SHP77 treated with DMSO at 0.1 percent for 48 hours (cell line): ENCODE results near the gene CHST11.

Source experiments
- DNase-seq: peaks from one replicate; lab custom pipeline; 2025; lab: John Stamatoyannopoulos, UW

The CHST11 gene

DNA sequence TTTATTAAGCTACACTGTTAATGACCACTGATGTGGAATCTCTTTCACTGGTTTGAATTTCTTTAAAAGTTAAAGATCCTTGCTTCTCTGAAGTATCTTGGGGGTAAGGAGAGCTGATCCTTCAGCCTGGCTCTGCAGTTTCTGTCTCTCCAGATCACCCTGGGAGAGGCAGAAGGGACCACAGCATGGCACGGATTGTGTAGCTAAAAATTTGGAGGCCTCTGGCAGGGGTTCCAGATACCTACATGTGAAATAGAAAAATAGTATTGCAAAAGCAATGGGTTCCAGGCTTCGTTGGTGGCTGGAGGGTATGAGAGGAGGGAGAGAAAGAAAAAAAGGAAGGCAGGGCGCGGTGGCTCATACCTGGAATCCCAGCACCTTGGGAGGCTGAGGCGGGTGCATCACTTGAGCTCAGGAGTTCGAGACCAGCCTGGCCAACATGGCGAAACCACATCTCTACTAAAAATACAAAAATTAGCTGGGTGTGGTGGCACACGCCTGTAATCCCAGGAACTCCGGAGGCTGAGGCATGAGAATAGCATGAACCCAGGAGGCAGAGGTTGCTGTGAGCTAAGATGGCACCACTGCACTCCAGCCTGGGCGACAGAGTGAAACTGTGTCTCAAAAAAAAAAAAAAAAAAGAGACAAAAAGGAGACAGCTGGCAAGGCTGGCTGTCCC is 3.4 kb downstream of the CHST11 start:
- no peak for DNase-seq

DNA sequence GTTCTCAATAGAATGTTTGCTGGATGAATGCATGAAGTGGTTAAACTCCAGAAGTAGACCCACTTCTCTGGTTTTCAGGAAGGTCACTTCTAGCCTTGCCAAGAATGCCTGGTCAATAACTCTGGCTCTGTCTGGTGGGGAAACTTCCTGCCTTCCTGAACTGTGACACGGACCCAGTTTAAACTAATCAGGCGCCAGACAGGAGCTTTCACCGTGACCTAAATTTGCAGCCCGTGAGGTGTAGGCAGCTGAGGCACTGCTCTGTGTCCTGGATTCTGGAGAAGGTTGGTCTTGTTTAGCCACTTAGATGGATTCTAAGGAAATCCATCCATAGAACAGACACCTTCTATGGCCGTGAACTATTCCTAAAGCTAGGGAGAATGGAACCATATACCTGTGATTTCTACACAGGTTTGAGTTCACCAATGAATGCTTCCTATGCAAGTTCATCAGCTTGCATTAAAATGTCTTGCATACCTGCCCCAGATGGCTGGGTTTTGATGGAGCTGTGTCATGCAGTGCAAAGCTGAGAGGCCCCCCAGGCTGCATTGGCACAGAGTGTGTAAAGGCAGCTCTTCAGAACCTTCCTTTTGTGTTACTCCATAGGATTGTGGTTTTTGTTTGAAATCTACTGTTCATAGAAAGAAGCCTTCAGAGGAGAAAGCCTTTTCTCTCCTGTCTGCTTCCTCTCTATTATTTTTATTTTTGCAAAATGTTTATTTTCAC is 4.4 kb downstream of the CHST11 start:
- DNase-seq = no peak

DNA sequence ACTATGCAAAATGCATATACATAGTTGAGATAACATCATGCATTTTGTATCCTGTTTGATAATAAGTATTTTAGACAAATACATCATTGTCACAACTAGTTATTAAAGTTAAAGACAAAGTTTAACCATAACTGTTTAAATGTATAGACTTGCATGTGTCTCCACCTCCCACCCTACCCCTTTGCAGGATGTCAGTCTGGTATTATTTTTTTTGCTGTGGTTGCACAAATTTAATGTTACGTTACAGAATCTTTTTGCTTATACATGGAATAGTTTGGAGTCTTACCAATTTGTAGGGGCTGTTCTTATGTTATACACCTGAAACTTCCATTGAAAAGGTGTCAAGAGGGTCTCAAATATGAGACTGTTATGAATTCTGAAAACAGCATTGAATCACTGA is 5.6 kb downstream of the CHST11 start:
- no peak for DNase-seq

DNA sequence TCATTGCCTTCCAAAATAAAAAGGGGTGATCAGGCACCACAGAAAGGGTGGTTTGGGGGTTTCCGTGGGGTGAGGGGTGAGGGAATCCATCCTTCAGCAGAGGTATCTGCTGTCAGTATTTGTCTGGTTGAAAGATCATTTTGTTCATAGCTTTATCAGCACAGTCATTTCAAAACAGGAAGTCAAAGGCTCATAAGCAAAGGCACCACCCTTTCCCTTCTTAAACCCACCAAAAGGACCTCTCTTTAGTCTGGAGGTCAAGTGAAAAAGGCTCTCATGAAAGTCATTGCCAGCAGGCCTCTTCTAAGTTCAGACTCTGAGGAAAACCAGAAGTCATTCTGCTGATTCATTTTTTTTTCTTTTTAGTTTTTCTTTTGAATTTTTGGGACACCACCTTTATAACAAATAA is 6.2 kb downstream of the CHST11 start:
- DNase-seq = no peak

DNA sequence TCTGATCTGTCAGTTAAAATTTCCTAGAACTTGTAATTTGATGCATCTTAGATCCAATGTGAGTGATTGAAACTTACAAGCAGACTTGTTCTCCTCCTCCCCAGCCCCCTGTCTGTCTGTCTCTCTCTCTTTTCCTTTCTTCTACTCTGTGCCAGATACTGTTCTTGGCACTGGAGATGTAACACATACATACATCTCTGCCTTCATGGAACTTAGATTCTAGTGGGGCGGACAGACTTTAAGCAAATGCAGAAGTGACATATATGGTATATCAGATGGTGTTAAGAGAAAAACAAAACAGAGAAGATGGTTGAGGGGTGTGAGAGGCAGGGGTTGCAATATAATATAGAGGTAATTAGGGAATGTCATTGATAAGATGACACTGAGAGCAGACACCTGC is 6.6 kb downstream of the CHST11 start:
- DNase-seq = no peak

DNA sequence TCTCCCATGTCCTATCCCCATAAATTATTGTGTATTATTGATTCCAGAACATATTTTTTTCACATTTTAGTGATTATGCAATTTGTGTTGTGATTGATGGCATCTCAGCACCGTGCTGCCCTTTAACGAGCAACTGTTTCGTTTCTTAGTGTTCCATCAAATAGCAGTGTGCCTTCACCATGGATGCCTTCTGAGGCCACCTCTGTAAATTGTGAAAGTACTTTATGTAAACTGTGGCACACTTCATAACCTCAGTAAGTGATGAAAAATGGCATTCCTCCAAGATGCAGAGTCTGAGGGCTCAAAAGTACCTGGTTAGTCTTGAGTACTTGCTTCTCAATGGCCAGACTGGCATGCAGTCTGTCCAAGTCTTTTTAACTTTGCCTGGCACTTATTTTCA is 8.2 kb downstream of the CHST11 start:
- DNase-seq = no peak

DNA sequence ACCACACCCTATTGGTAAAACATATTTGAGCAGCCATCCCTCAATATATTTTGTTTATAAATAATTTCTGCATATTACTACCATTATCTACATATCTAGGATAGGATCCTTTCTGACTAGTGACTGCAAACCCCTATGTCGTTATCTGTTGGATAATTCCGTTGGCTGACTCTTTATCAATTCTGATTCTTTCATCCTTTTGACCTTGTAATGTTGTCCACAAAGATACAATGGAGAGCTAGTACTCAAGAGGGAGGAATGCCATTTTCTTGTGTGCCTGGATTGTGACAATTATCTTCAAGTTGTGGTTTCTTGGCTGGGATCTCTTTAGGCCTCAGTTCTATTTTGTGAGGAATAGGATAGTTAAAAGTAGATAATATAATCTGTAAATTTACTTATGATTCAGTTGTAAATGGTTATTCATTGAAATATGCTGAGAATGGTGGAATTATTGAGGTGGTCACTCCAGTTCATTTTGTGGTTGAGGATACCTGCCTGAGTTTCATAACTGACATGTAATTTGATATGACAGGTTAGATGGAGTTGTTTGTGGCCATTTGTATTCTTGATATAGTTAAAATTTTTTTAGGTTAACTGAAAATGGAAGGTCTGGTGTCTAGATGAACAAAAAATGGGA is 10.1 kb downstream of the CHST11 start:
- no peak for DNase-seq

DNA sequence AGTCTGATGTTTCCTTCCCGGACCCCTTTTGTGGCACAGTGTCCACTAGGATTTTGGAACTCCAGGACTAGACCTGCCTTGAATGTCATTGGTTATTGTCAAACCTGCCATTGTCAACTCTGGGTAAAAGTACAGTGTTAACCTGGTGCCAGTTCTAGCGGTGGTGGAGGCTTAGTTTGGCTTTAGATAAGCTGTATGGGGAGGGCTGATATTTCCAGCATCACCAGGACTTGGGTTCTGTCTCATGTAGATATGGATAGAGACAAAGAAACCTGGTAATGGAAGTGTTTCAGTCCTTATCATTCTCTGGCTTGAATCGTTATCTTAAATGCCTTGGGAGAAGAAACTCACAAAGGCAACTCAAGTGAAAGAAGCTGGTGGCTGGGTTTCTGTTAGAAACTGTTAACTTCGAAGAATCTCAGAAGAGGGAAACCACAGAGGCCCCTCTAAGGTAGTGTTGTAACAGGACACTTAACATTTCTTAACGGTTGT is 10.6 kb downstream of the CHST11 start:
- no peak for DNase-seq

DNA sequence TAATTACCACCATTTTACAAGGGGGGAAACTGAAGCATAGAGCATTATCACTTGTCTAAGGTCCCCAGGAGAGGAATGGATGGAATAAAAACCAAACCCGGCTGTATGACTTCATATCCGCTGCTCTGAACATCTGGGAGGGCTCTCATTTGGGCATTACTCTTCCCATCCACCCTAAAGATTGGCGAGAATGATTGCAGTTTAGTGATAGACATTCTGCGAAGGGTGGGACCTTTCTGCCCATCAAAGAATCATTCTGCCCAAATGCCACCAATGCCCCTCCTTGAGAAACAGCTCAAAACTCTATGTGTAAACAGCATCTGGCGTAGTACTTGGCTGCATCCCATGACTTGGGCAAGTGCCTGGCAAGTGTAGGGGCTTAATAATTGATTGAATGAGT is 11.6 kb downstream of the CHST11 start:
- DNase-seq = no peak

DNA sequence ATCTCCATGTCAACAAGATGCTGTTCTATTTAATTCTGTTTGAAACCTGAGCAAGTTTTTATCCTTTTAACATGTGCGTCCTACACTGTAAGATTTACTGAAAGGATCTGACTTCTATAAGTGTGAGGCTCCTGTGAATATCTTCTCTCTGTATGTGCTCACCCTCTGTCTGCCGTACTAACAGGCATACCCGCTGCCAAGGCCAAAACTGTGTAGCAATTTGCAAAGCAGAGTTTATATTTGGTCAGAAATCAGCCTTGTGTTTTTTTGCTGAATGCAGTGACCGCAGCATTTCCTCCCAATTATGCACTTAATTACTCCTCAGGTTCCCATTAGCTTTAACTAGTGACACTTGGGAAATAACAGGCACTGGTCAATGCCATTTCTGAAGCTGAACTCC is 12.3 kb downstream of the CHST11 start:
- DNase-seq = no peak

DNA sequence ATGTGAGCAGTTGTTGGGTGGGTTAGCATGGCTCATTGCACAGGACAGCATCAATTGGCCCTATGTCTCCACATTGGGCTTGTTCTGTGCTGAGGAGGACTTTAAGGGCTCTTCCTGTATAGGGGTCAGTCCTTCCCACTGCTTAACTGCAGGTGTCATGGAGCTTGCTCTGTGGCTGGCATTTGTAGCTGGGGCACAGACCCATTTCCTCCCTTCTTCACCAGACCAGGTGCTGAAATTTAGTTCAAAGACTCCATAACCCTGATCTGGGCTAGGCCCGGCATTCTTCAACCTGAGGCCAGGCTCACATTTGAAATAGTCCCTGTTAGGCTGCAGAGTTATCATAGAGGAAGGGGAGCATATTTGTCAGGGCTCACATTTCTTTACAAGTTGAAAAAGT is 12.8 kb downstream of the CHST11 start:
- no peak for DNase-seq

DNA sequence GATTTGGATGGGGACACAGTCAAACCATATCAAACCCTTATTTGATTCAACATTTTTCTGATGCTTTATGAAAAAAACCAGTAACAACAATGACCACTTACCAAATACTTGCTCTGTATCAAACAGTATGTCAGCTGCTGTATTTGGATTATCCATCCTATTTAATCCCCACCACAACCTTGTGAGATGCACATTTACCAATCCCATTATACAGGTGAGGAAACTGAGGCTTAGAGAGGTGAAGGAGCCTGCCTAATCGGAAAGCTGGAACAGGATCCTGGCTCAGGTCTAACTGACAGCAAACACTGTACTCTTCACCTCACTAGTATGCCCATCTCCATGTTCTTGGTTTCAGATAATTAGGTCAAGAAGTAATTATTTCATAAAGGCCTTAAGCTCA is 13.8 kb downstream of the CHST11 start:
- no peak for DNase-seq

DNA sequence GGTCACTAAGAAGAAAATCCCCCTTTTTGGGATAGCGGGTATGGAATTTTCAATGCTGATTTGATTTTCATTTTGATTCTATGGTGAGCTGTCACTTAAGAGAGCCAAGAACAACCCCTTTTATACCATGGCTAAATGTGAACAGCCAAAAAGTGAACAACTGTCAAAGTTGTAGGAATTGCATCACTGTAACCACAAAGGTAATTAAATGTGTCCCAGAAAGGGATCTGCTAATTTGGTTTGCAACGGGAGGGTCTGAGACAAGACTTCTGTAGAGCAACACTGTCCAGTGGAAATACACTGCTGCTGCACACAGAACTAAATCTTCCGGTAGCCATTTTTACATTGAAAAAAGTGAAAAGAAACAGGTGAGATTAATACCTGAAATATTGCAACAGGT is 14.6 kb downstream of the CHST11 start:
- DNase-seq = no peak

DNA sequence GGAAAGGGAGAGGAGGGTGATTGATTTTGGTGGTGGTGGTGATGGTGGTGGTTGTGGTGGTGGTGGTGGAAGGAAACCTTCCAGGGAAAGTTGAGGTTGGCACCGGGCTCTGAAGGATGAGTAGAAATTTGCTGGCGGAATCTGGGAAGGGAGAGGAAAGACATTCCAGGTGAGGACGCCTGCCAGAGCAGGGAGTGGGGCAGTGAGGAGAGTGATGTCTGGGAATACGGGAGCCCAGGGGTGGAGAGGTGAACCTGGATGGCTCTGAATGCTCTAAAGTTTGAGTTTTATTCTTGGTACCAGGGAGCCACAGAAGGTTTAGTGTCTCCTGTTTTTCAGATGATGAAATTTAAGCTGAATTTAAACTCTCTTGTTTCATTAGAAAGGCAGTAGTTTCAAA is 16.0 kb downstream of the CHST11 start:
- no peak for DNase-seq

DNA sequence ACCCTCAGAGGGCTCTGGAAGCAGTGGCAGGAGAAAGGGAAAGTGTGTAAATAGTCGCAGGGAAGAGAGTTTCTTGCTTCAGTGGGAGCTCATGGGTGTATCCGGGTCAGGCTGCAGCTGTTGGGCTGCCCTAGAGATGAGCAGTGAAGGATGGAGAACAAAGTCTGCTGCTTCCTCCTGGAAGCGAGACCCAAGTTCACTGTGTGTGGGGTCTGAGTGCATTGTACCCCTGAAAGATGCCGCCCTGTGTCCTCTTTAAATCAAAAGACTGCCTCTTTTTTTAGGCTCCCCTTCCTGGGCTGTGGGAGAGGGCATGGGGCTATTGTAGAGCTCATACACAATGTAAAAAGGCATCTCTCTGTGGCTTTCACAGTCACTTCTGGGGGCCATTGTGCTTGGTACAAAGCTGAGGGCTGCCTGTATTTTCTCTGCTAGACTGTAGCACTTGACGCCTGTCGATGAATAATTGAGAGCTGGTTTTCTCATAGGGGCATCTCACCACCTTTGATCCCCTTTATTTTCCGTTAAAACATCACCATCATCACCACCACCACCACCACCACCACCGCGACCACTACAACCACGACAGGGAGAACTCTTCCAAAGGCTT is 16.7 kb downstream of the CHST11 start:
- no peak for DNase-seq

DNA sequence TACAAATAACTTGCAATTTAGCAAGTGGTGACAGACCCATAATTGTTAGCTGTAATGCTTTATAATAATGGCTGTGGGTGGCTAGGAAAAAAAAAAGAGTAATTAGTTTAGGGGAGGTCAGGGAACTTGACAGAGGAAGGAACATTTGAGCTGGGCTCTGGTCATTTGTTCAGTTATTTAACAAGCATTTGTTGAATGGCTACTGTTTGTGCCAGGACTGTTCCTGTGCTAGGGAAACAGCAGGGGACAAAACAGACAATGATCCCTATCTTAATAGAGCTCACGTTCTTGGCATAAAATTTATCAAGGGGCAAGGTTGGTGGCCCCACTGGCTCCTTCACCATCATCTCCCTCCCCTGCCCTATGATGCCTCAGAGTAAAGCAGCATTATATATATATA is 18.5 kb downstream of the CHST11 start:
- DNase-seq = no peak

DNA sequence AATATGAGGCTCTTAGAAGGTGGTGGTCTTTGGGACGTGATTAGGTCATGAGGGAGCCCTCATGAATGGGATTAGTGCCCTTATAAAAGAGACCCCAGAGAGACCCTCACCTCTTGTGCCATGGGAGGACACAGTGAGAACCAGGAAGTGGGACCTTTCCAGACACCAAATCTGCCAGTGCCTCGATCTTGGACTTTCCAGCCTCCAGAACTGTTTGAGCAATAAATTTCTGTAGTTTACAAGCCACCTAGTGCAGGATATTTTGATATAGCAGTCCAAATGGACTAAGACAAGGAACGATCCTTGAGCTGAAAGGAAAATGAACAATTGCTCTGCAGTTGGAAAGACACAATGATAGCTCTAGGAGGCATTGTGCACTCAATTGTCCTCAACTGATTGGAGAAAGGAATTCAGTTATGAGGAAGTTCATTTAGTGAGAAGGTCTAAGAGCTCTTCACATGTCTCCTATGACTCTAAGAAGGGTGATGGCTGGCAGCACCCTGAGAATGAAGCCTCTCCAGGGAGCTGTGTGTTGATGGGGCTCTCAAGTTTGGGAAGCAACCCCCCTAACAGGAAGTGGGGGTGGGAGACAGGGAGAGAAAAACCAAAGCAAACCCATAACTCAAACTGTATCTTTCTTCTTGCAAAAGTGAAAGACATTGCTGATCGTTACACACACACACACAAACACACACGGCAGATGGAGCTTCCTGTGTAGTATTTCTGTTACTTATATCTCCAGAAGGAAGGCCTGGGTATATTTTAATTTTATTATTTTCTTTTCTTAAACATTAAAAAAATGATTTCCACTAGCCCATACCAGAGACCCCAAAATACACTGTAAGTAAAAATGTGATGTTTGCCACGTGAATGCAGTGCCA is 21.0 kb downstream of the CHST11 start:
- no peak for DNase-seq

DNA sequence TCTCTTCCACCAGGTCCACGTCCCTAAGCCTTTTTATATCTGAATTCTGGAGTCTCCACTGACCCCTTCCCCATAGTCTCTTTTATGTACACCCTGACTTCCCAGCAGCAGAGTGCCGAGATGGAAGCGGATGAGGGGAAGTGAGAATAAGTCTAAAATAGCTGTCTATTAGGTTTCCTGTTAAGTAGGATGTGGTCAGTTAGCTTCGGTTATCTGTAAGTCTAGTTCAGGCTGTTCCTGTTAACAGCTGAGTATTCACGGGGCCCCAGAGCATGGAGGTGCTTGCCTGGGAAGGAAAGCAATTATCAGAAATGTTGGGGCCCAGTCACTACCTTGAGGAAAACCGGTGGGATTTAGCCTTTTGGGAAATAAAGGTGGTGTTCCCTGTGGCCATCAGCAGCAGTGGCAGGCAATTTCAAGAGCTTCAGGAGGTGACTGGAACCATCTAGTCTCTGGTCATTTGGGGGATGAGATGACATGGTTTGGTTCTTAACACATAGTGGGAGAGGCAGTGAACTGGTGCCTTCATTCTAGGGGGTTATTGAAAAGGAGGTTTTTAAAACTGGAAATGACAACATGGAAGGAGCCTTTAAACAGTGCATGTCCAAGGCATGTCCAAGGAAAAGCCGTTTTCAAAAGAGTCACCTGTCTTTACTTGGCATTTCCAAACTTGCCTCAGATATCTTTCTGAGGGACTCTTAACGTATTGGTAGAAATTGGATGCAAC is 21.8 kb downstream of the CHST11 start:
- DNase-seq = no peak

DNA sequence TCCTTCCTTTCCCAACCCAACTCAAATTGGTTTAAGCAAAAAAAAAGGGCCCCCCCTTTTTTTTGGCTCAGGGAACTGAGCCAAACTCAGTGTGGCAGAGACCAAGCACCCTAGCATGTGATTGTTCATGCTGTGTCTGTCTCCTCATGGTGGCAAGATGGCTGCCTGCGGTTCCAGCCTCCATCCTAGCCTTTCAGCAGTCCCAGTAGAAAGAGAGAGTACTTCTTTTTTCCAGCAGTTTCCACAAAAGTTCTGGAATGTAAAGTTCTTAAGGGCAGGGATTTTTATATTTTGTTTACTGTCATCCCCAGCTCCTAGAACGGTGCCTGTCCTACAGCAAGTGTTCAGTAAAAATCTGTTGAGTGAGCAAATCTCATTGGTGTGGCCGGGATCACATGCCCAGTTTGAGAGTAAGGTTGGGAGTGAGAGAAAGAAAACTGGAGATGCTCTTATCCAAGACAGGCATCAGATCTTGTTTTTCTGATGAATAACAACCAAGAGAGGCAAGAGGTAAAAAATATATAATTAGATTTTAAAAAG is 22.4 kb downstream of the CHST11 start:
- no peak for DNase-seq

DNA sequence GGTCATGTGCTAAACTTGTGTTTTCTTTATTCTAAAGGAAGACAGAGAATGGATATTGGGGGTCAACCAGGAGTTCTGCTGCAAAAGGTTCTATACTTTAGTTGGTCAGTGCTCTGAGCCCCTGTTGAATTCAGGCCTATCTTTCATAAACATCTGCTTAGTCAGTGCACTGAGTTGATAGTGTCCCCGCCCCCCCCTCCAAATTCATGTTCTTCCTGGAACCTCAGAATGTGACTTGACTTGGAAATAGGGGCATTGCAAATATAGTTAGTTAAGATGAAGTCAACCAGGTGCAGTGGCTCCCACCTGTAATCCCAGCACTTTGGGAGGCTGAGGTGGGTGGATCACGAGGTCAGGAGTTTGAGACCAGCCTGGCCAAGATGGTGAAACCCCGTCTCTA is 23.3 kb downstream of the CHST11 start:
- no peak for DNase-seq
